ENCODE data around the gene OR1D5.

OR1D5 gene

GRCh38 chr17:3049705-3050295 is 13.6 kb downstream of the OR1D5 start:
- Histone ChIP-seq H3K4me1 (ENCODE audit: low read length) (no peaks in the 10 kb centered on the region), H3K27ac (ENCODE audit: low read length) (no peak overlapping the region), H3K27me3 (replicated peaks; ENCODE audit: insufficient read depth, low read length) (peaks cover 11% of the 10 kb centered on the region), H3K79me2 (ENCODE audit: low read length) (no peaks in the 10 kb centered on the region), H3F3A (ENCODE audit: insufficient read depth, low read length) (no peaks in the 10 kb centered on the region), H3K4me3 (ENCODE audit: low read length) (peak overlapping the region; percentile 75; the same call in 1 of the 2 replicates), H3K9me2 (replicated peaks; ENCODE audit: insufficient read depth, low read length) (no peaks in the 10 kb centered on the region), H4K20me1 (ENCODE audit: insufficient read depth, low read length) (no peaks in the 10 kb centered on the region), H2AFZ (ENCODE audit: low read length) (peak overlapping the region; percentile 98; the same call in 1 of the 2 replicates), H3K9me3 (replicated peaks; ENCODE audit: insufficient read depth, low read length) (no peaks in the 10 kb centered on the region), H3K36me3 (replicated peaks; ENCODE audit: insufficient read depth, low read length) (no peaks in the 10 kb centered on the region), H3K4me2 (ENCODE audit: low read depth, low read length) (no peak overlapping the region), H3K9ac (ENCODE audit: low read length) (no peak overlapping the region)
- no peak for DNase-seq
- TF ChIP-seq EZH2phosphoT487 (IDR thresholded peaks at IDR 0.05; ENCODE audit: low read length) (no peak), EZH2 (optimal IDR thresholded peaks at IDR 0.05; ENCODE audit: low read depth, low read length) (no peak)
- TF ChIP-seq, protein P1, sequence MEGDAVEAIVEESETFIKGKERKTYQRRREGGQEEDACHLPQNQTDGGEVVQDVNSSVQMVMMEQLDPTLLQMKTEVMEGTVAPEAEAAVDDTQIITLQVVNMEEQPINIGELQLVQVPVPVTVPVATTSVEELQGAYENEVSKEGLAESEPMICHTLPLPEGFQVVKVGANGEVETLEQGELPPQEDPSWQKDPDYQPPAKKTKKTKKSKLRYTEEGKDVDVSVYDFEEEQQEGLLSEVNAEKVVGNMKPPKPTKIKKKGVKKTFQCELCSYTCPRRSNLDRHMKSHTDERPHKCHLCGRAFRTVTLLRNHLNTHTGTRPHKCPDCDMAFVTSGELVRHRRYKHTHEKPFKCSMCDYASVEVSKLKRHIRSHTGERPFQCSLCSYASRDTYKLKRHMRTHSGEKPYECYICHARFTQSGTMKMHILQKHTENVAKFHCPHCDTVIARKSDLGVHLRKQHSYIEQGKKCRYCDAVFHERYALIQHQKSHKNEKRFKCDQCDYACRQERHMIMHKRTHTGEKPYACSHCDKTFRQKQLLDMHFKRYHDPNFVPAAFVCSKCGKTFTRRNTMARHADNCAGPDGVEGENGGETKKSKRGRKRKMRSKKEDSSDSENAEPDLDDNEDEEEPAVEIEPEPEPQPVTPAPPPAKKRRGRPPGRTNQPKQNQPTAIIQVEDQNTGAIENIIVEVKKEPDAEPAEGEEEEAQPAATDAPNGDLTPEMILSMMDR (IDR thresholded peaks at IDR 0.05; ENCODE audit: low read length) = no peak

- H3K36me3 ChIP-seq (replicated peaks; ENCODE audit: insufficient read depth, low read length) = no peaks in the 10 kb centered on the region
- H3K27ac ChIP-seq (ENCODE audit: low read length) = no peak overlapping the region
- H3K9me3 ChIP-seq (replicated peaks; ENCODE audit: insufficient read depth, low read length) = no peaks in the 10 kb centered on the region
- H3K4me1 ChIP-seq (ENCODE audit: low read length) = no peaks in the 10 kb centered on the region
- no peaks in the 10 kb centered on the region for H3K9me2 ChIP-seq (replicated peaks; ENCODE audit: insufficient read depth, low read length)
- H3K4me2 ChIP-seq (ENCODE audit: low read depth, low read length) = peak overlapping the region; percentile 88
- H3F3A ChIP-seq (ENCODE audit: insufficient read depth, low read length) = no peaks in the 10 kb centered on the region
- H3K4me3 ChIP-seq (ENCODE audit: low read length) = peak overlapping the region; percentile 75
- no peaks in the 10 kb centered on the region for H3K79me2 ChIP-seq (ENCODE audit: low read length)
- peak overlapping the region; percentile 98 for H2AFZ ChIP-seq (ENCODE audit: low read length)
- peaks cover 18% of the 10 kb centered on the region for H3K27me3 ChIP-seq (replicated peaks; ENCODE audit: insufficient read depth, low read length)
- TF ChIP-seq, protein P1 (IDR thresholded peaks at IDR 0.05; ENCODE audit: low read length) = peak; percentile 84
- no peak for TF ChIP-seq EZH2phosphoT487 (IDR thresholded peaks at IDR 0.05; ENCODE audit: low read length)
- H3K9ac ChIP-seq (ENCODE audit: low read length) = peak overlapping the region; percentile 55; the same call in 1 of the 2 replicates
- peak; percentile 99 for DNase-seq
- H4K20me1 ChIP-seq (ENCODE audit: insufficient read depth, low read length) = no peaks in the 10 kb centered on the region
Observed at GRCh38 chr17:3048727-3049471, 14.5 kb downstream of the OR1D5 start.

GRCh38 chr17:3046753-3047152 is 16.7 kb downstream of the OR1D5 start:
- Histone ChIP-seq H3K9ac (ENCODE audit: low read length) (no peak overlapping the region), H3K9me2 (replicated peaks; ENCODE audit: insufficient read depth, low read length) (no peaks in the 10 kb centered on the region), H3K27ac (ENCODE audit: low read length) (no peak overlapping the region), H3K4me3 (ENCODE audit: low read length) (no peak overlapping the region), H3K4me2 (ENCODE audit: low read depth, low read length) (no peak overlapping the region), H3K79me2 (ENCODE audit: low read length) (no peaks in the 10 kb centered on the region), H3F3A (ENCODE audit: insufficient read depth, low read length) (no peaks in the 10 kb centered on the region), H3K27me3 (replicated peaks; ENCODE audit: insufficient read depth, low read length) (peaks cover 26% of the 10 kb centered on the region), H3K9me3 (replicated peaks; ENCODE audit: insufficient read depth, low read length) (no peaks in the 10 kb centered on the region), H4K20me1 (ENCODE audit: insufficient read depth, low read length) (no peaks in the 10 kb centered on the region), H3K36me3 (replicated peaks; ENCODE audit: insufficient read depth, low read length) (no peaks in the 10 kb centered on the region), H2AFZ (ENCODE audit: low read length) (no peak overlapping the region), H3K4me1 (ENCODE audit: low read length) (no peaks in the 10 kb centered on the region)
- TF ChIP-seq, protein P1 (IDR thresholded peaks at IDR 0.05; ENCODE audit: low read length) = no peak
- TF ChIP-seq EZH2phosphoT487 (IDR thresholded peaks at IDR 0.05; ENCODE audit: low read length) = no peak
- no peak for TF ChIP-seq EZH2 (optimal IDR thresholded peaks at IDR 0.05; ENCODE audit: low read depth, low read length)
- DNase-seq = no peak

Measured in MM.1S (cell line).